Stimulated activated naive CD8-positive, alpha-beta T cell treated with anti-CD3 and anti-CD28 coated beads, Interleukin-15, Interleukin-2, amounts not matched to agents 100 U/mL and 50 U/mL, for 24 hours (primary cell): ENCODE data around the gene FGD5.
"Not testable (repeated sequence)": the region's sequence is repeated elsewhere in the genome, so short reads cannot be mapped to it uniquely, and the experiment has no call there.

Experiments
- ATAC-seq: fragments of 150-1000 bp; cut with Tn5 transposase; one replicate; pipeline ENCODE4 v1.10.0; 2021
- DNase-seq: peaks from one replicate; pipeline ENCODE4 v3.0.0; 2021

FGD5 gene

DNA sequence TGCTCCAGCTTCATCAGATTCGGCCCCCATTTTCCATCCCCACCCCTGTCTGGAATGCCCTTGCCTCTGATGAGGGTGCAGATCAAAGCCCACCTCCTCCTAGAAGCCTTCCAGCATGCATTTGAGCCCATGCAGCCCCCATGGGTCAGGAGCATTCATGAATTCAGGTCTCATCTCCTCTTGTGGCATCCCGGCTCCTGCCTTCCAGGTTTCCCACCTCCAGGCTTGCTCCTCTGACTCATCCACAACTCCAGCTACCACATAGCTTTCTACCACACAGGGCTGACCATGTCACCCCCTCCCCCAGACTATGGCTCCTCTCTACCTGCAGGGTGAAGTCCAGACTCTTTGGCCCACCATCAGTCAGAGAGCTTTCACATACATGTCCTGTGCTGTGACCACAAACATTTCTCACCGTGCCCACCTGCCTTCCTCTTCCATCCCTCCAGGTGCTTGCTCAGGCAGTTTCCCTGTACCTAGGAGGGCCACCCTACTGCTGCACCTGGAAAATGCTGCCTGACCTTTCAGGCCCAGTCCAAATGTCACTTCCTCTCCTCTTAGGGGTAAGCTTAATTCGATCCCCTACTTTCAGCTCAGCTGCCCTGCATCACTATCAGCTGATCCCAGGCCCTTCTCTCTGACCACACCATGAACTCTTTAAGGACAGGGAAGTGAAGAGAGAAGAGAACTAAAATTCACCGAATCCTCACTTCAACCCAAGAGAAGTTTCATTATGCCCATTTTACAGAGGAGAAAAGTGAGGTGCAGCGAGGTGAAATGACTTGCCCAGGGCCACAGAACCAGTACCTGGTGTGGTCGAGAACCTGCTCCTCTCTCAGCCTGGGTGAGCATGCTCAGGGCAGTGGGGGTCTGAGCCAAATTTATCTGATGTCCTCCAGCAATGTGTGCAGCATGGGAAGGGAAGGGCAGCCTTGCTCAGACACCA lies 13.7 kb upstream of the FGD5 start:
- ATAC-seq (no peak), DNase-seq (no peak)

DNA sequence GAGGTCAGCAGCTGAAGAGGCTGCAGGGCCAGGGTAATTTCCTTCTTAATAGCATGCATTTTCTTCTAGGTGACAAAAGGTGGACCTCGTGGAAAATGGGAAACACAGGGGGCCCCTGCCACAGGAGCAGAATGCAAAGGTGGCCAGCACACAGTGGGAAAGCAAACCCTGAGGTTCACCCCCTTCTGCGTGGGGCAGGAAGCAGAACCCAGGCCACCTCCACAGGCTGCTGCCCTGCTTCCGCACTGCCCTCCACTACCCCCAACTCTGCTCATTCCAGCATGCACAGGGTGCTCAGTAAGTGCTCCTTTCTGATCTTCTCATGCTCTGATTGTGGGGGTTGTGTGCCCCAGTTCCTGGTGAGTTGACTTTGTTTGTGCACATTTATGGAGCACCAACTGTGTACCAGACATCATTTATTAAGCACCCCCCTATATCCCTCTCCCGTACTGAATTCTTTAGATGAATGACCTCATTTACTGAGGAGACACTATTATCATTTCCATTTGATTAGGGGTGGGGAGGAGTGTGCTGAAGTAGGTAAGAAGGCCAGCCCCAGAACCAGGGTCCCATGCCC lies 12.7 kb upstream of the FGD5 start:
- DNase-seq (no peak), ATAC-seq (no peak)

DNA sequence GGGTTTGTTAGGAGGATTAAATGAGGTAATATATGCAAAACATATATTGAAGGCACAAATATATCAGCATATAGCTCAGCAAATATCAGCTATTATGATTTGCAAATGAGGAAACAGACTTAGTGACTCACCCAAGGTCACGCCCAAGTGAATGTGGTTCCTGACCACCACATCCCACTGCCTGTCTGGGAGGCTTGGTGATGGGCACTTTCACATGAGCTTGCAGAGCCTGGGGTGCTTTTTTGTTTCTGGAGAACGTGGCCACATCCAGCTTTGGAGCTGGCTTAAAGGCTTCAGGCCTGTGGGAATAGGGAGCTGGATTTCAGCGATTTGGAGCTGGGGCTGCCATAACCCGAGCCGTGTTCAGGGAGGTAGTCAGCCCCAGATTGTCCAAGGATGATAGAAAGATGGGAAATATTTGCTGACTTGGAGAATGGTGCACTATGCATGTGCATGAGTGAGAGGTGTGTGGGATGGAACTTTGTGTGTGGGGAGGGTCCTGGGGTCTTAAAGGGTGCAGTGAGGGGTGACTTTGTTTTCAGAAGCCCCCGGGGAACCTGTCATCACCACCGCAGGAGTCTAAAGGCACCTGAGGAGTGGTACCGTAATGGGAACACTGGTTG lies 12.0 kb upstream of the FGD5 start:
- ATAC-seq (peak; percentile 32), DNase-seq (peak; percentile 15)

DNA sequence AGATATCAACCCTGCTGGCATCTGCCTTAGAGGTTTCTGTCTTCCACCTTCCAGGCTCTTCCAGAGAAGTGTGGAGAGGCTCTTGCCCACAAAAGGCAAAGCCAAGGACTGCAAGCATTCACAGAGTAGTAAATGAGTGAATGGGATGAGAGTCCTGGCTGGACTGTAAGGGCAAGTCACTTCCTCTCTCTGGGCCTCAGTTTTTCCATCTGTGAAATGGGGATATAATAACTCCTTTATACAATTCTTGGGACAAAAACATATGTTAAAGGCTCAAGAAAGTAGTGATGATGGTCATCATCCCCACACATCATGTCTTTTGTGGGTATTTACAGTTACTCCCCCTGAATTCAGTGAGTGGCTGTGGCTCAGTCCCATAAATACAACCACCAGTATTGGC lies 10.7 kb upstream of the FGD5 start:
- no peak for DNase-seq
- no peak for ATAC-seq

DNA sequence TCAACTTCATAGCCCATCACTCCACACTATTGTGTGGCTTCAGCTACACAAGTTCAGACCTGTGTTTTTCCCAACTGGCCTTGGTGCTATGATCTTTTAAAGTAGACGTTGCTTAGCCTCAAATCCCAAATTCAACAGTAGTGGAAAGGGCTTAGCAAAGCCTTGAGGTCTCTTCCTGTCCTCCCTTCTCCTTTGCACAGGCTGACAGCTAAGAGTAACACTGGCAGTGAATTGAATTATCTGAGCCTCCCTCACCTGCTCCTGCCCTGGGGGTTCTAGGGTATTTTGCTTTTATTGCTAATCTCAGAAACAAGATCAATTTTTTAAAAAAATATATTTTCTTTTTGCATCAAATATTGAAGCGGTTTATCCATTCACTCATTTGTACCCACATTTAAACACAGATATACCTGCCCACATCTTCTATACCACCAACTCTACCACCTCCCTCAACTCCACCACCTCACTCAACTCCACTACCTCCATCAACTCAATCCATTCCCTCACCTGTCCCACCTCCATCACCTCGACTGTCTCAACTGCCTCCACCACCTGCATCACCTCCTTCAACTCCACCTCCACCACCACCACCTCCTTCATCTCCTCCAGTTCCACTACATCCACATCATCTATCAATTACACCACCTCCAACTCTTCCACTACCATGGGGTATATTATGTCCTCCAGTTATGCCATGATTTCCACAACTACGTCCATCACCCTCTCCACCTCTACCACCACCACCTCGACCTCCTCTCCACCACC lies 10.1 kb upstream of the FGD5 start:
- ATAC-seq (no peak), DNase-seq (no peak)

DNA sequence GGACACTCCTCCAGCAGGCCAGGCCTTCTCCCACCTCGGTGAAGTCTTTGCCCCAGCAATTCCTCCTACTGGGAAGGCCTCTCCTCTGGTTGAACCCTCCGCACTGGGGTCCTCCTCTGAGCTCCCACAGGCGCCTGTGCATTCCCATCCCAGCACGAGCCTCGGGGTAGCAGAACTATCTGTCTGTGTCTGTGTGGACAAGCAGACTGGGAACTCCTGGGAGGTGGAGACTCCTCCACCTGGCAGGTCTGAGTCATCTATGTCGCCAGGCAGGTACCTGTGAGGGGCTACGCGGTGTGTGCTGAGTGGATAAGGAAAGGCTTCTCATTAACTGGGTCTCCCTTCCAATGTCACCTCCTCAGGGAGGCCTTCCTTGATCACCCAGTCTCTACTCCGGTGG lies 9.2 kb upstream of the FGD5 start:
- ATAC-seq, DNase-seq: not testable (repeated sequence)

DNA sequence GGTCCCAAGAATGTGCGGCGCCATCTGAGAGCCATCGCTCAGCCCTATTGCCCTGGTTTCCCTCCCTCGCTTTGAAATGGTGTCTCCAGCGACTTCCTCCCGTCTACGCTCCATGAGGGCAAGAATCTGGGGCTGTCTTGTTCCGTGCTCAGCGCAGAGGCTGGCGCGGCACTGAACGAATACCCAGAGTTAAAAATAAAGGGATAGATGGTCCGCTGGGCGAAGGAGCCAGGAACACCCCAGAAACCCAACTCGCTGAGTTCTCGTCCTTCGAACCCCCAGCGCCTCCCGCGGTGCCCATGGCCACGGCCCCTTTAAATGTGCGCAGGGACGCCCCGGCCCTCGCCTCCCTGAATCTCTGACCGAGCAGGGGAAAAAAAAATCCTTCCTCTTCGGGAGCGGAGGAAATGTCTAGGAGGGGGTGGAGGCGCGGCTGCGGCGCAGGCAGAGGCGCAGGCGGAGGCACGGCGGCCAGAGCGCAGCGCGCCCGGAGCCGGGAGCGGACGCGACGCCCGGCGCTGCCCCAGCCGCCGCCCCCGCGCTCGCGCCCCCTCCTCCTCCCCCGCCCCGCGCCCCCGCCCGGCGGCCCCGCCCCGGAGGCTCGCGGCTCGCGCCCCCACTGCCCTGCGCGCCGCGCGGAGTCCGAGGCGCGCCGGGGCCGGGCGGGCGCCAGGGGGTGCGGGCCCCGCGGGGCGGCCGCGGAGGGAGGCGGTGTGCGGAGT lies 8.5 kb upstream of the FGD5 start:
- DNase-seq, result no peak
- no peak for ATAC-seq

DNA sequence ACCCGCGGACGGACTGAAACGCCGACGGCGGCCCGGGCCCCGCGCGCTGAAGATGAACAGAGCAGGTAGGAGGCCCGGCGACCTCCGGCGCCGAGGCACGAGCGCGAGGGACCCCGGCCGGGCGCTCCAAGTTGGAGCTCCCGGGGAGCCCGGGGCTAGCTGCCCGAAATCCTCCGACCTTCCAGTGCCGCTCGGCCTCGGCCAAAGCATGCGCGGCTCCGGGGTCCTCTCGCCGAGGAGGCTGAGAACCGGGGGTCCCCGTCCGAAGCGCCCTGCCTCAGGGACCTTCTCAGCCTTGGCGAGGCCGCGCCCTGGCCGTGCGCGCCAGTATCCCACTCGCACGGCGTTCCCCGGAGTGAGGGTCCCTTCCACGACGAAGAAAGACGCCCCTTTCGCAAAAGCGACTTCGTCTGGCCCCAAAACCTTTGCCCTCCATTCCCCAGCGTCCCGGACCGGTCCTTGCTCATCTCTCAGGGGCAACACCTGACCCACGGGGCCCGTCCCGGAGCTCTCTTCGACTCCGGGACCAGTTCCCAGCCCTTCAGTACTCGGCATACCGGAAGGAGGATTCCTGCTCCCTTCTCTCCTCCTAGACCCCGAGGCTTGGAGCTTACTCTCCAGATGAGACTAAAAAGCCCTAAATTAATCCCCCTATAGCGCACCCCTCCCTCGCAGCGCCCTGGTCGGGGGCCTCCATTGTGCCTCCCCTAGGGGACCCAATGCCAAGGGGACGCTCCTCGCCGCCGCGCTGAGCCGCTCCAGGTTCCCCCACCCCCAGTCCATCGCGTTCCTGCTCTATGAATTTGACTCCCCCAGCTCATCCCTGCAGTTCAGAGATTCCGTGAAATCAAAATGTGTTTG lies 7.7 kb upstream of the FGD5 start:
- DNase-seq (no peak), ATAC-seq (no peak)

DNA sequence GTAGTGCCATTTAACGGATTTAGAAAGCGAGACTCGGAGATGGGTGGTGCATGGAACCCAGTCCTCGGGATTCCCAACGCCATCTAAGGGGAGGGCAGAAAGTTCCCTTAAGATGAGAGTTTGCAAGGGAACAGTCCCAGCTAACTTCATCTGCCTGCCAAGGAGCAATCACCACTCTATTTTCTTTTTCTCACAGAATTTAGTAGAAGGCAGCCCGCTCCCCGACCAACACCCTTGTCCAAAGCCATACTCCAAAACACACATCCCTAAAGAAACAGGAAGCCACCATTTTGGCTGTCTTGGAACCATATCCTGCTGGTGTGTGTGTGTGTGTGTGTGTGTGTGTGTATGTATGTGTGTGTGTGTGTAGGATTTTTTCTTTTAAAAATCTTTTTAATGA lies 7.1 kb upstream of the FGD5 start:
- DNase-seq, result no peak
- ATAC-seq, result no peak

DNA sequence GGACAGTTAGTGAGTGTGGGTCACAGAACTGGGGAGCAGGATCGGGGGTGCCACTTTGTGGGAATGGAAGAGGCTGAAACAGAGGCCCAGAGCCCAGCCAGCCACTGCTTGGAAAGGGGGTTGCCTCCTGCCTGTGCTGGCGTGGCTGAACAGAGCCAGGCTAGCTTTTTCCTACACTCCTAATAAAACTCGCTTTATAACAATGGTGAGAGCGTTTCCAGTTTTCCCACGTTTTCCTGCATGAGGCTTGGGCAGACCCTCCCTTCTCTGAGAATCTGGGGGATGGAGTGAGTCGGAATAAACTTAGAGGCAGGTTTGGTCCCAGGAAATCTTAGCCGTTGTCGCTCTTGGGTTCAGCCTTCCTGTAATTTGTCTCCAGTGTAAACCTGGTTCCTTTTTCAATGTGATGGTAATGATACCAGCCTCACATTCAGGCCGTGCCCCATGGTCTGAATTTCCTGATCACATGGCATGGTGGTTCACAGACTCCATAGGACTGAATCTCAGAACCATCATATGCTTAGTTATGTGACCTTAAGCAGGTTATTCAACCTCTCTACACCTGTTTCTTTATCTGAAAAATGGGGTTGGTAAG lies 6.5 kb upstream of the FGD5 start:
- ATAC-seq (no peak), DNase-seq (no peak)

DNA sequence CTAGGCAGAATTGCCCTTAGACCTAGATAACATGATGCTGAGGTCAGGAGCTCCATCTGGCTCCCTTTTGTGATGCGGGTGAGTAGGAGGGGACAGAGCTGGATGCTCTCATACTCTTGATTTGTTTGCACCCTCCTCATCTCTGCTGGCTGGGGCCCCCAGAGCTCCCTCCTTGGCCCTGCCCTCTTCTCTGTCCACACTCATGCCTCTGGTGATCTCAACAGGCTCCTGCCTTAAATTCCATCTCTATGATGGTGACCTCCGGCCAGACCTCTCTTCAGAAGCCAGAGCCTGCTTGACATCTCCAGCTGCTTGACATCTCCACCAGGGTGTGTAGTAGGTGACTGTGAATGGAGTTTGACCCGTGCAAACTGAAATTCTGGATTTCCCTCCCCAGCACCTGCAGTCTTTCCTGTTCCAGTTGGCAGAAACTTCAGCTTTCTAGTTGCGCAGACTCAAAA lies 4.3 kb upstream of the FGD5 start:
- ATAC-seq (no peak), DNase-seq (no peak)

DNA sequence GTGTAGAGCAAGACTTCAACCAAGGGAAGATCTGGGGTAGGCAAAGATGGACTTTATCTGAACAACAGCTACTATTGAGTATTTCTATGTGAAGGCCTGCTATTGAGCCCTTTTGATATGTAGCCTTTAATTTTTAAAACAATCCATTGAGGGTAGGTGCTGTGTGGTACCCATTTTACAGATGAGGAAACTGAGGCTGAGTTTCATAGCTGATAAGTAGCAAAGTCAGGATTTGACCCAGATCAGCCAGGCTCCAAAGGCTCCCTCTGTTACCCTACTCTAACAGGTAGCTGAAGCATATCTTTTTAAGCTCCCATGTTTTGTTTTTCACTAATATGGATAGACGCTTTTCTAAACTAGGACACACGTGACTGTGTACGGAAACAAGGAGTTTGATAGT lies 2.4 kb upstream of the FGD5 start:
- no peak for ATAC-seq
- no peak for DNase-seq

DNA sequence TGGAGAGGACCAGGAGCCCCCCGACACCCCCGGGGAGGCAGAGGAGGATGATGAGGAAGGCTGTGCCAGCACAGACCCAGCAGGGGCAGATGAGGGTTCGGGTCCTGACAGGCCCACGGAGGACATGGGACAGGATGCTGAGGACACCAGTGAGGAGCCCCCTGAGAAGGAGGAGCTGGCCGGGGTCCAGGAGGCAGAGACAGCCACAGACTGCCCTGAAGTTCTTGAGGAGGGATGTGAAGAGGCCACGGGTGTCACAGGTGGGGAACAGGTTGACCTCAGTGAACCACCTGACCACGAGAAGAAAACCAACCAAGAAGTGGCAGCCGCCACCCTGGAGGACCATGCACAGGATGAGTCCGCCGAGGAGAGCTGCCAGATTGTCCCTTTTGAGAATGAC lies 909 bp downstream of the FGD5 start:
- ATAC-seq, result no peak
- no peak for DNase-seq

DNA sequence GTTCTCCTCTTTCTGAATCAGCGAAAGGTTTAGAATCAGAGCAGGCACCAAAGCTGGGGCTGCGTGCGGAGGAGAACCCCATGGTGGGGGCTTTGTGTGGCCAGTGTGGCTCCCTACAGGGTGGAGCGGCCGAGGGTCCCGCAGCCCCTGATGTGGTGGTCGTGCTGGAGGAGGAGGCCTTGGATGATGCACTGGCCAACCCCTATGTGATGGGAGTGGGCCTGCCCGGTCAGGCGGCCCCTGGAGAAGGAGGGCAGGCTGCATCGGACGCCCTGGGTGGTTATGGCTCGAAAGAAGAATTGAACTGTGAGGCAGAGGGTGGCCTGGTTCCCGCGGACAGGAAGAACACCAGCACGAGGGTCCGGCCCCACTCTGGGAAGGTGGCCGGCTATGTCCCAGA lies 1.4 kb downstream of the FGD5 start:
- no peak for ATAC-seq
- no peak for DNase-seq

DNA sequence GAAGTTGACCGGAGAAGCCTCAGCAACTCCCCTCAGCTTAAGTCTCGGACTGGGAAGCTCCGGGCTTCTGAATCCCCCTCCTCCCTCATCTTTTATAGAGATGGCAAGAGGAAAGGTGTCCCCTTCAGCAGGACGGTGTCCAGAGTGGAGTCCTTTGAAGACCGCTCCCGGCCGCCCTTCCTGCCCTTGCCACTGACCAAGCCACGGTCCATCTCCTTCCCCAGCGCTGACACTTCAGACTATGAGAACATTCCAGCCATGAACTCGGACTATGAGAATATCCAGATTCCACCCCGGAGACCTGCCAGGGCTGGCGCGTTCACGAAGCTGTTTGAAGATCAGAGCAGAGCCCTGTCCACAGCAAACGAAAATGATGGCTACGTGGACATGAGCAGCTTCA lies 2.4 kb downstream of the FGD5 start:
- DNase-seq (no peak), ATAC-seq (no peak)

DNA sequence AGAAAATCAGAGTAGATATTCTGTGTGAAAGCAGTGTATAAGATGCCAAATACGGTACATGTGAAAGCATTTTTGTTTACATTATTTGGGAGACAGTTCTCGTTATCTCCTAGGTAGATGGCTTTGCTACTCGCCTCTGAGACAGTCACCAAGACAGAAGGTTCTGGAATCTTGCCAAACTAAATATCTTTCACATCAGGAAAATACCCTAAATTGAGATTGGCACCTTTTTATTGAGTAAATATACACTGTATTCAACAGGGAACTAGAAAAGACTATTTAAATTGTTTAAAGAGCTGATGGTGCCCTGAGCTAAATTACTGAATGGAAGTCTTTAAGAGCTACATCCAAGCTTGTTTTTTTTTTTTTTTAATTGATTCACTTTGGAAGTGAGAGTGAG lies 3.4 kb downstream of the FGD5 start:
- ATAC-seq (no peak), DNase-seq (no peak)

DNA sequence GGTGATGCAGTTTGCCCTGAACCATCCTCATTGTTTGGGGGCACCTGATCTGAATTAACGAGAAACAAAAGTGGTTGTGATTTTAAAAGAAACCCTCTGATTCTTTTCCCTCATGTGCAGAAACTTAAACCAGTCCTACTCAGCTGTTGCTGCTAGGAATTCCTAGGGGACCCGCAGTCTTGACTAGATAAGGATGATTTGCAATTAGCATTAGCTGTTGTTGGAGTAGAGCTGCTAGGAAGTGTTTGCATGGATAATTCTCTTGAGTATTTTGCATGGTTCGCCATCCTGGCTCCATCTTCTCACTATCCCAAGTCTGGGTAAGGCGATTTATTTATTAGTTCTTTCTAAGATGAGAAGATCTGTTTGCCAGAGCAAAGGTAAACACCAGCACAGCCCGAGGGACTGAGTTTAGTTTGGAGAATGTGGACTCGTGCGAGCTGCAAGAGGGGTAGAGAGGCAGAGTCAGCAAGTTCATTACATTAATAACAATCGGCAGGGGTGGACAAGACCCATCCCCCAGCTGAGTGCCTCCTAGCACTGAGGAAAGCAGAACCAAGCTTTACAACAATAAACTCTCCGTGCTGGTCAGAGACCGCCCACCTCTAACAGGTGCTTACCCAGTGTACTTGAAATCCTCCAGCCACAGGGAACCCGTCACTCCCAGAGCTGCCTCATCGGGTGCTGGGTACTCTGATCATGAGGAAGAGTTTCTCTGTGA lies 4.1 kb downstream of the FGD5 start:
- DNase-seq, result no peak
- ATAC-seq, result no peak

DNA sequence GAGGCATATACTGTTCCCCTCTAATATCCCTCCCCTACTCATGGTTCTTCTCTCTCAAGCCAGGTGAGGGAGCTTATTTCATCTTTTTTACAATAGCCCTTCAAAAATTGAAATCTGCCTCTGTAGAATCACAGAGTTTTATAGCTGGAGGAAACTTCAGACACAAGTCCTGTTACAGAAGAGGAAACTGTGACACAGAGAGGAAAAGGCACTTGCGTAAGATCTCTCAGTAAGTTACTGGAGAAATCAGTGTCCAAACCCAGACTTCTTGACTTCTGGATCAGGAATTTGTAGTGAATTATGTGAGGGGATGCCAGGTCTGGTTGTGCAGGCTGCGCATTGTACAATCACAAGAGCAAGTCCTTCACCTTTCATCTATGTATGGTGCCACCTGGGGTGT lies 4.6 kb downstream of the FGD5 start:
- no peak for ATAC-seq

DNA sequence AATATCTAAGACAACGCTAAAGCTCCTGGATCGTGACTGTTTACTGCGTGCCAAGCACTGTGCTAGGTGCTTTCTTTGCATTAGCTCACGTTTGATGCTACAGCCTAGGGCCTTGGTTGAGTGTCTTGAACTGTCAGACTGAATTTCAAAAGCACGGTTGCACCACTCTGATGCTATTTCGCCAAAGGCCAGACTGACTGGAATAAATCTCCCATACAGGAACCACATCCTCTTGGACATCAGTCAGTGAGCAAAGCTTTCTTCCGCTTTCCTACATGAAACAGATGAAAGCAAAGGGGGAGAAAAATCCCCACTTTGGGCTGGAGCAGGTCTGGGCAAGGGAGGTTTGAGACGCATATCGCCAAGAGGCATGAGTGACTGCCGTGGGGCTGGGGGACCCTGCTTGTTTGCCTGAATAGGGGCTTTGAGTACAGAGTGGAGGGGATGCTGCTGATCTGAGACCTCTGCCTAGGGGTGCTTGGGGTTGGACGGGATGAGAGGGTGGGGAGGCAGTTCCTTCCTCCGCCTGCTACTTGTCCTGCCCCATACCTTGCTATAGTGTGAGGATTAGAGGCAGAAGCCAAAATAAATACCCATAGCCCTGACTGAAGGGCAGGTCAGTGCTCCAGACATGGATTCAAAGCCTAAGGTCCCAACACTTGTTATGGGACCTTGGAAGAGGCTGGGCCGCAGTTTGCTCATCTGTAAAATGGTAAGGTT lies 5.3 kb downstream of the FGD5 start:
- no peak for DNase-seq

More for the DNA sequence above, 4.6 kb downstream of the FGD5 start:
- DNase-seq, result no peak

More for the DNA sequence above, 5.3 kb downstream of the FGD5 start:
- no peak for ATAC-seq
